ENCODE results near the gene WNT5B. TPM values are rescaled to one million over a fixed set of nuclear protein-coding genes. Genes with fewer than 3 reads are reported as not detected.

Gene WNT5B
- total and polyA plus RNA-seq, 2 of the 8 experiments (the other 6 are each of a cell fraction or from before 2014, with no cell fraction given) = 0.91 to 1.2 TPM

GRCh38 chr12:1580526-1580925 is 48.5 kb upstream of the WNT5B start (continued):
- no peak for TF ChIP-seq CREB1 (IDR thresholded peaks at IDR 0.05)
- TF ChIP-seq SP2 (IDR thresholded peaks at IDR 0.05; ENCODE audit: low read length) = no peak
- no peak for TF ChIP-seq RBBP5 (IDR thresholded peaks at IDR 0.05; ENCODE audit: borderline replicate concordance, low read depth, low read length)
- TF ChIP-seq SRF (IDR thresholded peaks at IDR 0.05; ENCODE audit: low read depth, low read length) = no peak
- TF ChIP-seq RXRA (IDR thresholded peaks at IDR 0.05; ENCODE audit: insufficient read depth, low read depth, low read length) = no peak

Measured in H1 (cell line).